Lower leg skin (tissue), 3 donors: ENCODE results near the gene TRAP1.

Experiments
- CTCF ChIP-seq, 3 donors: fragments of 450-650 bp; IDR thresholded peaks; one replicate each; pipeline ENCODE4 v1.5.1; 2016; ENCODE audit warnings: antibody characterized with exemption in 3 of 3, mild to moderate bottlenecking in 3 of 3, moderate library complexity in 2 of 3
- POLR2A ChIP-seq, 2 donors: fragments of 450-650 bp; IDR thresholded peaks; one replicate each; pipeline ENCODE4 v1.6.1; 2016 to 2017; ENCODE audit warnings: antibody characterized with exemption in 2 of 2, mild to moderate bottlenecking in 1 of 2, moderate library complexity in 1 of 2

GRCh38 chr16:3744018-3744417 lies 26.7 kb upstream of the TRAP1 start:
- TF ChIP-seq CTCF (IDR thresholded peaks at IDR 0.05) (no peak), POLR2A (IDR thresholded peaks at IDR 0.05) (no peak)
